Ovary (tissue), 3 donors: ENCODE results near the gene SASS6.

Experiments
- CTCF ChIP-seq, 3 donors: fragments of 450-650 bp in 2 of 3; fragments of 200-600 bp in 1 of 3; IDR thresholded peaks; one replicate each; pipeline versions ENCODE4 v1.5.1 to v1.8.0; 2016 to 2022; ENCODE audit warnings: antibody characterized with exemption in 3 of 3, mild to moderate bottlenecking in 1 of 3
- POLR2A ChIP-seq: fragments of 450-650 bp; IDR thresholded peaks from one replicate; pipeline ENCODE4 v1.6.1; 2017; ENCODE audit warnings: antibody characterized with exemption, mild to moderate bottlenecking, moderate library complexity
- donor health status: DM: no; HTN: no; CAD: no.

GRCh38 chr1:100061681-100062080 lies 71.0 kb downstream of the SASS6 start:
- no peak for TF ChIP-seq POLR2A
- no peak for TF ChIP-seq CTCF (IDR thresholded peaks at IDR 0.05)
